GM21576 (cell line): ENCODE data around the gene AEBP2.

ENCODE experiments used
- ATAC-seq: cut with Tn5 transposase; IDR thresholded peaks from one replicate; pipeline ENCODE4 v1.9.1; 2021; ENCODE audit warnings: mild to moderate bottlenecking, moderate library complexity; ENCODE audit not compliant: unreplicated experiment

AEBP2 gene

DNA sequence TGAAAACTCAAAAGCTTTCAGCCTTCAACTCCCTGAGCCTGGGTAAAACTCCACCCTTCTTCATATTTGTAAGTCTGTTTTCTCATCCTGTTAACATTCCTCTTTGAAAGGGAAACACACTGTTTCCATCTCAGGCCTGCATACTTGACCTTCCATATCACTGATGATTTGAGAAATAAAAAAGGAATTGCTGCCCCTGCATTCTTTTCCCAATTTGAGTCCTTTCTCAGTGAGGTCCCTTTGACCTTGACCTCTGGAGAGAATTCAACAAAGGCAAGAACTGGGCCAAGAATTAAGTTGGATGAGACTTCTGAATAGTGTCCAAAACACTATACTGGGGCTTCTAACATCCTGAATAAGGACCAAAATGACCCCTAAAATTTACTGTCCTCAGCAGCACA lies 108.0 kb downstream of the AEBP2 start:
- no peak for ATAC-seq

DNA sequence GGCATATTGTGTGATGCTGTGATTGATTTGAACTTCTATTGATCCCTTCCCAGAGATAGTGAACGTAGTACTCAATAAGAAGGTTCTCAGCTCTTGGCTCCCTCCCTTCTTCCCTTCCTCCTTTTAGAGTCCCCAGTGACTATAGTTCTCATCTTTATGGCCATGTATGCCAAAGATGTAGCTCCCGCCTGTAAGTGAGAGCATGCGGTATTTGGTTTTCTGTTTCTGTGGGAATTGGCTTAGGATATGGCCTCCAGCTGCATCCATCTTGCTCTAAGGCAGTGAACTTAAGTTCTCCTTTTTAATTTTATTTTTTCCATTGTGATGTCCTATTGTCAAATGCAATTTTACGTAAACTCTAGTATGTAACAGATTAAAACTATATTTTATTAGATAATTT lies 109.5 kb downstream of the AEBP2 start:
- no peak for ATAC-seq

DNA sequence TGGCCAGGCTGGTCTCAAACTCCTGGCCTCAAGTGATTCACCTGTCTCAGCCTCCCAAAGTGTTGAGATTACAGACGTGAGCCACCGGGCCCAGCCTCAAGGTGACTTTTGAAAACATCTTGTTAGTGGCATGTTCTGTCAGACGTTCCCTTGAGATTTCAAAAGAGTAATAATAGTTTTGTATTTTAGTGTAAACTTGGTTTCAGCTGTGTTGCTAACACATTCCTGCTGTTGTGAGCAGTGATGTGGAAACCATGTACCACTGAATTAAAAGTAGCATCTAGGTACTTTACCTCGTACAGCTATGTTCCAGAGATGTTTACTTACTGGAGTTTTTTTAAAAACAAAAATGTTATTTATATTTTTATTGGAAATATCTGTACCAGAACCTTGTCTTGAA lies 111.3 kb downstream of the AEBP2 start:
- ATAC-seq, result peak; percentile 58

DNA sequence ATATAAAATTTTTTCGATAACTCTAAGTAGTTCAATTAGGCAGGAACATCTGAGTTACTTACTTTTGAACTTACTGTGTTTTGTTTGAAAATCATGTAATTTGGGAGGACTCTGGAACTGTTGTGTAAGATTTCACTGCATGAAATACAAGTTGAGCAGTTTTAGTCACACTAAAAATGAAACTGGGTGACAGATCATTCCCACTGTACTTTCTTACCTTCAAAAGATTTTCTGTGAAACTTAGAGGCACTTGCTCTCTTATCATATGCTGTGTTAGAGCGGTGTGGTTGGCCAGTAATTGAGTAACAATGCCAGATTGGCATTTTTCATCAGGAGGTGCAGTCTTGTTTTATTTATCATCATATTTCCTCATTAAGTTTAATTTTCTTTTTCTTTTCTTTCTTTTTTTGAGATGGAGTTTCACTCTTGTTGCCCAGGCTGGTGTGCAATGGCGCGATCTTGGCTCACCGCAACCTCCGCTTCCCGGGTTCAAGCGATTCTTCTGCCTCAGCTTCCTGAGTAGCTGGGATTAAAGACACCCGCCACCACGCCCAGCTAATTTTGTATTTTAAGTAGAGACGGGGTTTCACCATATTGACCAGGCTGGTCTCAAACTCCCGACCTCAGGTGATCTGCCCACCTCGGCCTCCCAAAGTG lies 113.3 kb downstream of the AEBP2 start:
- ATAC-seq, result peak; percentile 86

DNA sequence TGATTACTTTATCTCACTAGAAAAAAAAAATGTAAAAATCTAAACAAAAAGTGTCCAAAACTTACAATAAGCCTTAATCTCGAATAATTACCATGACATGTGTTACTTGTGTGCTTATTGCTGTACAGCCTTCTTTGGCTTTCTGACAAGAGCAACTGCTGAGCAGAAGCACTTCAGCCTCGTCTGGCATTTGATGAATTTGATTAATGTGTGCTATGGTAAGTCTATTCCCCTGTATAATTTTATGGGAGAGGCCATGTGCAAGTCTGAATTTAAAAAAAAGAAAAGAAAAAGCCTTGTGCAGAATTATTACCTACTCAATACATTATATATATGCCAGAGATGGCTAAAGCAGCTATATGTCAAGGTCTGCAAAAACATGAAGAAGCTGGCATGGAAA lies 113.9 kb downstream of the AEBP2 start:
- no peak for ATAC-seq

DNA sequence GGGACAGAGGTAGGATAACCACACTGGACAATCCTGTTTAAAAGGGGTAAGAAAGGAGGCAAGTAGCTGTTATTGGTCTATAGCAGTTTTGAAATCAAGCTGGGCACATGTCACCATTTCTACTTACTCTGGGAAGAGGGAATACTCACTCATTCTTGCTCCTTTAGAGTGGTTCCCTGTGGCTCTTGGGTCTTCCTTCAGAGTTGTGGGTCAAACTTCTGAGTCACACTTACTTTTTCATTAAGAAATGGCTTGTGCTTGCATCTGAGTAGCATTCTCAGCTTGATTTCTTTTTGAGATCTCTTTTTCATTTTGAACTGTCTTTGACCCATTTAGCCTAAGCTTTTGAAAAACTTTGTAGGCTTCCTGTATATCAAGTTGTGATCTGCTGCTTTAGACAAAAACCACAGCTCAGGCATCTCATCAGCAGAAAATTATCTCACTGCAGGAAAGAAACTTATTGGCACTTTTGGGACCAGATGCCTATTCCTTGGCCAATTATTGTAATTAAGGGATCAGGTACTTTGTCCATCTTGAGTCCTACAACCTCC lies 122.2 kb downstream of the AEBP2 start:
- no peak for ATAC-seq
